ENCODE results near the gene GRIK3.

DNA sequence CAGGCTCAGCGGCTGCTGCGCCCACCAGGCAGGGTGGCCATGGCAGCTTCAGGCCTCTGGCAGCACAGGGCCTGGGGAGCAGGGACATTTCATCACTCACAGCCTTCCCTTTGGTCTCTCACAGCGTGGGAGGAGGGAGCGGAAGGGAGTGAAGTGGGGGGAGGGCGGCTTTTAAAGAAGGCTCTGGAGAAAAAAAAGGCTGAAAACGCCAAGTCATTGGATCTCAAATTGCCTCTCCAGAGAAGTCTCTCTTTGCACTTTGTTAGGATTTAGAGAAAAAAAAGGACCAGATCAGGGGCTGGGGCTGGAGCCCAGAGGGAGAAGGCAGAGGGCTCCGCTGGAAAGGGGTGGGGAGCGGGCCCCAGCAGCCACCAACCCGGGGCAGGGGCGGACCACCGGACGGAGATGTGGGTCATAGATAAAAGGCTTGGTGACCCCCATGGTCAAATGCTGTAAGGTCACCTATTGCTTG, 209.9 kb downstream of the GRIK3 start:
- TF ChIP-seq POLR2A (IDR thresholded peaks at IDR 0.05; ENCODE audit: low read length) (no peak), GATA1 (IDR thresholded peaks at IDR 0.05; ENCODE audit: low read depth, low read length) (no peak)
